Stimulated activated CD8-positive, alpha-beta memory T cell treated with anti-CD3 and anti-CD28 coated beads, Interleukin-15, amount 100 ng/mL, for 24 hours (primary cell): ENCODE measurements around the gene MDFI.

Experiments
- DNase-seq: peaks from one replicate; pipeline ENCODE4 v3.0.0-alpha.2; 2020; ENCODE audit warnings: low read depth

Gene MDFI

GRCh38 chr6:41672816-41673703, 34.8 kb downstream of the MDFI start:
- DNase-seq, result no peak

GRCh38 chr6:41673704-41674000, 35.4 kb downstream of the MDFI start:
- DNase-seq, result no peak

DNA sequence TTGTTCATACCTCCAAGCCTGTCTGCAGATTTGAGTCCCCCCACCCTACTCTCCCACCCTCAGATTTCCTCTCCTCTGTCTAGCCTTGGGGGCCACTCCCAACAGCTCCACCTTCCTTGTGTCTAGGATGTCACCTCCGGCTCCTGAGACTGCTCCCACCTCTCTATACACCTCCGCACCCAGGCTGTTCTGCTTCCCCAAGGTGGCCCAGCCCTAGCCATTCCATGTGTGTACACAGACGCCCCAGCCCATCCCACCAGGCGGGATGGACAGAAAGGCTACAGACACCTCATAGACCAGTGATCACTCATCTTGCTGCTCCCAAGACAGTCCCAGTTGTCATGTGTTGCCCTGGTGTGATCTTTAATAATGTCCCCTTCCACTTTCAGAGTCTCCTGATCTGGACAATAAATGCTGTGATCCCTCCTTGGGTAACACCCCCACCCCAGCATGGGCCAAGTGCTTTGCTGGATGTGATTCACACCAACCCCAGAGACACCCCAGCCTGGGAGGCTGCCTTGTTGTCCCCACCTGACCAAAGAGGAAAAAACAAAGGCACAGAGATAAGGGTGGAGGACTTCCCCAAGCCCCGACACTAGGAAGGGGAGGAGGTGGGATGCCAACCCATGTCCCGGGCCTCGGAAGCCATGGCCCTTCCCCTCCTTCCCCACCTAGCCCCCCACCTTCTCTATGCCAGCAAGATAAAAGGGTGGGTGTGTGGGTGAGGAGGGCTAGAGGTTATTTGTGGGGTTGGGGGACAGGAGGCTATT, 36.1 kb downstream of the MDFI start:
- no peak for DNase-seq

DNA sequence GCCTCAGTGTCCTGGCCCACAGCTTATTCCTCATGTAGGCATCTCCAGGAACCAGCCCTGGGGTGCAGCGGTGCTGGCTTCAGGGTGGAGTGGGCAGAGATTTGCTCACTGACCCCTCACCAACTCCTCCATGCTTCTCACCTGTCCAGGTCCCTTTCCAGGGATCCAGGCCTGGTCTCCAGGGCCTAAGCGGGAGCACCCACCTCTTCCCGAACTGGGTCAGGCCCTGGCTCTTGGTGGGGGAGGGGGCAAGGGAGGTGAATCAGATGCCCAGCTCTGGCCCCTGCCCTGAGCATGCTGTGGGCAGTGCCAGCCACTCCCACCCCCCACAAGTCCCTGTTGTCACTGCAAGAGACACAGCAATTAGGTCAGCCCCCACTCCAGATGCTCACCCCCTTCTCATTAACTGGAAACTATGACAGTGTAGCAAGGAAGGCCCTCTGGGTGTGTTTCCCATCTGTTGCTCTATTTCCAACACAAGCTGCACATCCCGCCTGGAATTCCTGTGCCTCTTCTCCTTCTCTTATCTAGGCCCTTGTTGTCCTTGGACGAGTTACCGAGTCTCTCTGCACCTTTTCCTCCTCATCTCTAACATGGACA, 37.0 kb downstream of the MDFI start:
- no peak for DNase-seq

GRCh38 chr6:41675992-41676391, 37.7 kb downstream of the MDFI start:
- no peak for DNase-seq

- no peak for DNase-seq
Observed at GRCh38 chr6:41676431-41676830, 38.2 kb downstream of the MDFI start.

GRCh38 chr6:41677124-41677921, 39.1 kb downstream of the MDFI start:
- DNase-seq, result no peak

- no peak for DNase-seq
Observed at GRCh38 chr6:41678511-41679084, 40.3 kb downstream of the MDFI start.

GRCh38 chr6:41679696-41680095, 41.4 kb downstream of the MDFI start:
- DNase-seq, result no peak

DNA sequence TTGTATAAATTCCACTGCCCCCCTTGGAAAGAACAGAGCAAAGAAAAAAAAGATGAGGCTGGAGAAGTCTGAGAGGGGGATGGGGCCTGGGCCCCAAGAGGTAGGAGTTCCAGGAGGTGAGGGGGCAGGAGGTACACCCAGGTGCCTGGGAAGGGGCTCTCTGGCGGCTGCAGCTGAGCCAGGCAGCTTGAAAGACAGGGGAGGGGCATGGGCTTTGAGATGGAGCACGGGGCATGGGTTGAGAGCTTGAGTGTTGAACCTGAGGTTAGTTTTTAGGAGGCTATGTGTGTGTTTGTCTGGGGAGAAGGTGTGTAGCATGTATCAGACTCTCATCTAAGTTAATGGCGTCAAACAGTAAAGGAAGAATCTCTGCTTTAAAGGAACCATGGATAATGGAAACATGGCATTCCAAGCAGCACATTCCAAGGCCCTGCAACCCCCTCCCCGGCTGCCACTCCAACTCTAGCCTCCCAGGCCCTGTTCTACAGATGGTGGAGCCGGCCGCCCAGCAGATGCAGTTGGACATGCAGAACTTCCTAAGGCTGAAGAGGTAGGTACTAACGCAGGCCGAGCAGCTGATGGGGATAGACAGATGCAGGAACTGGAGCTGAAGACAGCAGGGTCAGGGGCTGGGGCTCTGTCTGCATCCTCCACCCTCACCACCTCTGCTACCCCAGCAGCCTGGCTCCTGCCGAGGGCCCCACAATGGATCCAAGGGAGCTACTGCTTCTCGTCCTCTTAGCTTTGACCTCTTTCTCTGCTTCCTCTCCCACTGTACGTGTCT, 42.1 kb downstream of the MDFI start:
- DNase-seq, result no peak

- no peak for DNase-seq
Observed at GRCh38 chr6:41682056-41682477, 43.8 kb downstream of the MDFI start.

- no peak for DNase-seq
Observed at GRCh38 chr6:41682497-41683272, 44.4 kb downstream of the MDFI start.

DNA sequence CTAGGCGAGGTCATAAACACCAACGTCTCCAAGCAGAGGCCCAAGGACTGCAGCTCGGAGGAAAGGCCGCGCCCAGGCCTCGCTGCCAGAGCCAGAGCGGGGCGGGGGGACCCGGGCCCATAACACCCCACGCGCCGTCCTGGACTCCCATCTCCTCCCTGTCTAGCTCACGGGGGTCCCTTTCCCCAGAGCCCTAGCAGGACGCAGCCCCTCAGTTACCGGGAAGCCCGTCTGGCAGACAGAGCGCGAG, 44.9 kb downstream of the MDFI start:
- no peak for DNase-seq

GRCh38 chr6:41683523-41684310, 45.4 kb downstream of the MDFI start:
- DNase-seq, result peak; percentile 71

DNA sequence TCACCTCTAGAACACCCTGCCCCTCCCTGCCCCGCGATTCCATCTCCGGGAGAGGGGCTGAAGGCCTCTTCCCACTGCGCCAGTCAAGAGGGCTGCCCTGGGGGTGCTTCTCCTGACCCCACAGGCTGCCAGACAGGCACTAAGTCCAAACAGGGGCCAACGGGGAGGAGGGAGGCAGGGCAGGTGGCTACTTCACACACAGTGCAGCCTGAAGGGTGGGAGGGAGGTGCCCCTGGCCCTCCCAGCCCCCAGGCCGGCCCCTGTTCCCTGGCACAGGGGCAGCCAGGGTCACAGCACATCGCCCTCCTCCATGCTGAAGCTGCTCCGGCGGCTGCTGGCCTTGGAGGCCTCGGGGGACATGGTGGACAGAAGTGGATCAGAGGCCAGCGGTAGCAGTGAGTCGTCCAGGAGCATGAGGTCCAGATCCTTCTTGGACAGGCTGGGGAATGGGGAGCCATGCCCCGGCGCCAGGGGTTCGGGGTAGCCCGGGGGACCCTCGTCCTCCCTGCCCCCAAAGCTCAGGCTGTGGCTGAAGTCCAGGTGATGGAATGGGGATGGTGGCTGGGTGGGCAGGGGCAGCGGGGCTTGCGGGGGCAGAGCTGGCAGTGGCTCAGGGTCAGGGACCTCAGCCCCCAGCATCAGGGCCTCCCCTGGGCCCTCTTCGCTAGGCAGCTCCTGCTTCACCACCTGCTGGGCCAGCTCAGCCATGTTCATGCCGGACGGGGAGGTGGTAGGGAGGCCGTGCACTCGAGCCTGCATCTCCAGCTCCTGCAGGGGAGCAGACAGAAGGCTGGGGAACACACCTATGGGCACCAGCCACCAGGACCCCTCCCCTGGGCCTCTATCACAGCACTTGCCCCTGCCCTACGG, 46.3 kb downstream of the MDFI start:
- DNase-seq, result no peak

- DNase-seq, result no peak
Observed at GRCh38 chr6:41685641-41686380, 47.5 kb downstream of the MDFI start.

- DNase-seq, result no peak
Observed at GRCh38 chr6:41687501-41688175, 49.4 kb downstream of the MDFI start.
